Activated CD4-positive, alpha-beta T cell treated with anti-CD3 and anti-CD28 coated beads, Interleukin-2, amount 50 U/mL, for 1 hour (primary cell): Measurements from ENCODE around the gene TTYH2.
A peak's percentile ranks its signal among the peaks of the same experiment; 100 is the strongest.
"Not testable (repeated sequence)": the region's sequence is repeated elsewhere in the genome, so short reads cannot be mapped to it uniquely, and the experiment has no call there.

Experiments used
- DNase-seq: peaks from one replicate; pipeline ENCODE4 v3.0.0-alpha.2; 2020

Gene TTYH2, protein sequence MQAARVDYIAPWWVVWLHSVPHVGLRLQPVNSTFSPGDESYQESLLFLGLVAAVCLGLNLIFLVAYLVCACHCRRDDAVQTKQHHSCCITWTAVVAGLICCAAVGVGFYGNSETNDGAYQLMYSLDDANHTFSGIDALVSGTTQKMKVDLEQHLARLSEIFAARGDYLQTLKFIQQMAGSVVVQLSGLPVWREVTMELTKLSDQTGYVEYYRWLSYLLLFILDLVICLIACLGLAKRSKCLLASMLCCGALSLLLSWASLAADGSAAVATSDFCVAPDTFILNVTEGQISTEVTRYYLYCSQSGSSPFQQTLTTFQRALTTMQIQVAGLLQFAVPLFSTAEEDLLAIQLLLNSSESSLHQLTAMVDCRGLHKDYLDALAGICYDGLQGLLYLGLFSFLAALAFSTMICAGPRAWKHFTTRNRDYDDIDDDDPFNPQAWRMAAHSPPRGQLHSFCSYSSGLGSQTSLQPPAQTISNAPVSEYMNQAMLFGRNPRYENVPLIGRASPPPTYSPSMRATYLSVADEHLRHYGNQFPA

DNA sequence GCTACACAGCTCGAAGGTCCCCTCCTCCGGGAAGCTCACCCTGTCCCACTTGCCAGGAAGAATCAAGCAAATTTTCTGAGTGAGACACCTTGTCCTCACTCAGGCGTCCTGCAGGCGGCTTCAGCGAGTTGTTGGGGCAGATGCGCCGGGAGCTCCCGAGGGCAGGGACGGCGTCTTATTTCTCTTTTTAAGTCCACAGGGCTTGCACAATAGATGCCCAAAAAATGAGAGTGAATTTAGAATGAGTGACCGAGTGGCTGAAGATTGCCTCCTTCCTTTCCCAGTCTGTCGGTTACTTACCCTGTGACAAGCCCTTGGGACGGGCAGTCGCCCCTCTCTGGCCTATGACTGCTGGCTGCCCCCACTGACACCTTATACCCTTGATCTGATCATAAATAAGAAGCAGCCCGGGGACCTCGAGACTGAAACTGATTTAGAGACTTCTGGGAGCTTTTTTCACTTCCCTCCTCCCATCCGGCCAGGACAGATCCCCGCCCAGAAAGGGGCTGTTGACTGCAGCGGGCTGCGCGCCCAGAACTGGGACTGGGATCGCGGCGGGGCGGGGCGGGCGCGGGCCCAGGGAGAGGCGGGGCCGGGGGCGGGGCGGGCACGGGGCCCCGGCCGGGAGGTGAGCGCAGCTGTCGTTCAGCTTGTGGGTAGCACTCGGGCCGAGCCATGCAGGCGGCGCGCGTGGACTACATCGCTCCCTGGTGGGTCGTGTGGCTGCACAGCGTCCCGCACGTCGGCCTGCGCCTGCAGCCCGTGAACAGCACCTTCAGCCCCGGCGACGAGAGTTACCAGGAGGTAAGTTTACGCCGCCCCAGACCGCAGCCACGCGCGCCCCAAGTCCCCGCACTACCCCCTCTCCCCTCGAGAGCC, at the start of gene TTYH2:
Gene TTYH2 (plus strand): TSS at position 659 of the 879 bp plus-strand sequence. CDS start 17 bp downstream, at position 676.
- peak; percentile 64 for DNase-seq

DNA sequence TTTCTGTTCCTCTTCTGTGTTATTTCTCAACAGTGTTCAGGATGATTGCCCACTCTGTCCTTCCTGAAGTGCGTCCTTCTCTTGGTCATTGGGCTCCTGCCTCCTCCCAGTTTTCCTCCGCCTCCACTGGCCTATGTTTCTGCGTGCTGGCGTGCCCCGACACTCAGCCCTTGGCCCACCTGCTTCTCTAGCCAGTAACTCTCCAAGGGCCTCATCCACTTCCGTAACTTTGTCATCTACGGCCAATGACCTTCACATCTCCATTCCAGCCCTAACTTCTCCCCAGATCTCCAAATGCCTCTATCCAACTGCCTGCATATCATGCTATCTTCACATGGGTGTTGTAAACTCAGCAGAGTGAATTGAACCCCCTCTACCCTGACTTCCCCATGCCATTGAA, 49.5 kb upstream of the TTYH2 start:
- DNase-seq: no peak

DNA sequence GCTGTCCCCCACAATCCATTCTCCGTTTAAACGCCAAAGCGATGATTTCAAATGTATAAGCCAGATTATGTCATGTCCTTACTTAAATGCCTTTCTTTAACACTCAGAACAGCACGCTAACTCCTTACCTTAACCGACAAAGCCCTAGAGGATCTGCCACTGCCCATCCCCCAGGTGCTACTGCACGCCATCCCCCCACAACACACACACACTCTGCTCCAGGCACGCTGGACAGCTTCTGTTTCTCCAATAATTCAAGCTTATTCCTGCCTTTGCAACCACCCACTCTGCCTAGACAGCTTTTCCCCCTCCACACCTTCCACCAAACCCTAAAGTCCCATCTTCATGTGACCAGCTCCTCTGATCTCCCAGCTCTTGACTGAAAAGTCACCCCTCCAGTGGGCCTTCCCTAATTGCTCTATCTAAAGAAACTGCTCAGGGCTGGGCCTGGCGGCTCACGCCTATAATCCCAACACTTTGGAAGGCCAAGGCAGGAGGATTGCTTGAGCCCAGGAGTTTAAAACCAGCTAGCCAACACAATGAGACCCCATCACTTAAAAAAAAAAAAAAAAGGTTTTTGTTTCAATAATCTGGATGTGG, 48.8 kb upstream of the TTYH2 start:
- no peak for DNase-seq

DNA sequence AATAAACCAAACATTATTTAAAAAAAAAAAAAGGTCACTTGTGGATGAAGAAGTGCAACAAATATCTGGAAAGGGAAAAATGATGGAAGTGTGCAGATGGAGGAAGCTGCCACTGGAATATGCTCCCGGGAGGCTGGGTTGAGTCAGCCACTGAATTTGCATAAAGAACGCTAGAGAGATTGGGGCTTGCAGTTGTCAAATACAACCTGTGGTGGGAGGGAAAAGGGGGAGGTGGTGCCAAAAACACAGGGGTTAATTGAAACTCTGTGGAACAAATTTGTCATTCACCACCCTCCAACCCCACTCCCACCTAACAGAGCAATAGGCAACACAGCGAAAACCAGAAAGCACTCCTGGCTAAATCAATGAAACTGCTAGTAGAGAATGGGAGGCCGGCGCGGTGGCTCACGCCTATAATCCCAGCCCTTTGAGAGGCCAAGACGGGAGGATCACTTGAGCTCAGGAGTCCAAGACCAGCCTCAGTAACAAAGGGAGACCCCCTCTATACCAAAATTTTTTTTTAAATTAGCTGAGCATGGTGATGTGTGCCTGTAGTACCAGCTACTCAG, 47.5 kb upstream of the TTYH2 start:
- DNase-seq: no peak

DNA sequence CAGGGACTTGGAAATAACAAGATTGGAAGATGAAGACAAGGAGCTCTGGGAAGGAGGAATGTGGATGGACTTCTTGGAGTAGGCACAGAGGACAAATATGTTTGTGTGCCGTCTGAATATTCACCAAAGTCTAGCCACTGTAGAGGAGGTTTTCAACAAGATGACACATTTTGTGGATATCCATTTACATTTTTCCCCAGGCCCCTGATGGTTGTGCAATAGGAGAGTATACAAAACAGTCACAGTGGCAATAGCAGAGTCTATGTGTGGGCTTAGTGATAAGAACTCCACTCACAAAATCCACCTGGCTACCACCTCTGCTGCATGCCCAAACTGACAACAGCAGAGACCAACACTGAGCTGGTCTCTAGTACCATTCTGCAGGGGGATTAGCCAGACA, 42.4 kb upstream of the TTYH2 start:
- DNase-seq: no peak

DNA sequence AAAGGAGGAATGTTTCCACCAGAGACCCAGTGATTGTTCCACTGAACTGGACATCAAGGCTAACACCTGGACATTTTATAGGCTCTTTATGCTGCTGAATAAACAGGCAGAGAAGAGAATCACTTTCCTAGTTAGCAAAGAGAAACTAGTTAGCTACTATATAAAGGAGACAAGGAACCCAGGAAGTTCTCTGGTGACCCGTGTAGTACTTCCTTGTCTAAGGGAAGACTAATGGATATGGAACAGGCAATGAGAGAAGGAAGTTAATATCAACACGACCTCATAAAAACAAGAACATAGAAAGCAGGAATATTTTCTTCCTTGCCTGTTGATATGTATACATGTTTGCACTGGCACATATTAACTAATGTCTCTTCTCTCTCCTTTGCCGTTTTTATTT, 40.7 kb upstream of the TTYH2 start:
- DNase-seq: no peak

DNA sequence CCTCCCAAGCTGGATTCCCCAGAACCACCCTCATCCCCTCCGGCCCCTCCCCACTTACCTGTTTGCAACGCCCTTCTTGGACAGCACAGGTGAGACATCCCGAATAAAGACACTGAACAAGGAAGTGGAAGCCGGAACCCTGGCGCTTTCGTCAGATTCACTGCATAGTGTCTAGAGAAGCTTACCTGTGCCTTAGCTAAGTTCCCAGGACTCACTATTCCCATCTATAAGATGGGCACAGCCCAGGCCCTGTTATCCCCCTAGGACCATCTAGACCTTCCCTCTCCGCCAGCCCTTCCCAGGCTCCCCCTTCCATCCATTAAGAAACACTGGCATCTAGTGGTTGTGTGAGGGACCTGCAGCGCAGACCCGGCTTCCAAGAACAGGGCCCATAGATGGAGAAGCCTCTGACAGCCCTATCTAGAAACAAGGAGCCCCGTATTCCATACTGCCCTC, 36.8 kb upstream of the TTYH2 start:
- DNase-seq: peak; percentile 27

DNA sequence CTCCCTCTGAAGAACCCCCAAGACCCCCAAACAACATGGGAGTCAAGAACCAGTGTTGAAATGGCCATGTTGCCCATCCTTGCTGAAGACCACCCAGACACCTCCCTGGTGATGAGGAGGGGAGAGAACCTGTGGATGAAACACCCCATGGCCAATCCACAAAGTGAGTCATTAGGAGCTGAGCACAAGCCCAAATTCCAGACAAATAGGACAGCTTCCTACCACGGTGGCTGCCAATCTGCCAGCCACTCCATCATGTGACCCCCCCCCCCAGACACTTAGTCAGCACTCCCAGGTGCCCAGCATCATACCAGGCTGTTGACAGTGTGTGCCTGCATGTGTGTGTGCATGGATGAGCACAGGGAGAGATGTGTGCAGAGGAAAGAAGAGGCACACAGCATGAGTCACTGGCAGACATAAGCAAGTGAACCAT, 36.3 kb upstream of the TTYH2 start:
- no peak for DNase-seq

DNA sequence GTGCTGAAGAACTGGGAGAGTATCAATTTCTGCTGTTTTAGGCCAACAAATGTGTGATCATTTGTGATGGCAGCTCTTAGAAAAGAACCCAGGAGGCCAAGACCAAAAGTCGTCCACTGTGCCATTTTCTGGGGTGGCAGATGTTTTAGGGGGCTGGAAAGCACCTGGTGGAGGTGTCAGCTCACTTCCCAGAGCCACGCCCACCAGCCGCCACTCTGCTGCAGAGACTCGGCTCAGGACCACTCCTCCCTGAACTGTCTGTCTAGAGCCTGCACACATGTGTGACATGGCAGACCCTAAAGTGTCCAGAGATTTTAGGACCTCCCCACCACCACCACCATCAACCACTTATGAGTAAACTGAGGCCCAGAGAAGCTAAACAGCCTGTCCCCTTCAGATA, 33.8 kb upstream of the TTYH2 start:
- no peak for DNase-seq

DNA sequence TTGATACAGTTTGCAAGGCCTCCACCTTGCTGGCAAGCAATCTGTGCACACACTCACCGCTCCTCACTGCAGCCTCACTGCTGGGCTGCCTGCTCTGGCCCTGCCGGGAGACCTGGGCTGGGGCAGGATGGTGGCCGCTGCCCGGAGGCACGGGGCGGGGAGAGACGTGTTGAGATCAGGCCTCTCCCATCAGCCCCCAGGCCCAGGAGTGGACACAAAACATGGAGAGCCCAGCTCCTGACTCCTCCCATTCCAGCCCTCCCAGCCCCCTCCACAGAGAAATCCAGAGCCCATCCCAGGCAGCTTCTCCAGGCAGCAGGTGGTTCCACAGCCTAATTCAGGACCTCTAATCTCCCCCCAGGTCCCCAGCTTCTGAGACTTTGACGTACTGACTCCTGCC, 33.0 kb upstream of the TTYH2 start:
- no peak for DNase-seq

DNA sequence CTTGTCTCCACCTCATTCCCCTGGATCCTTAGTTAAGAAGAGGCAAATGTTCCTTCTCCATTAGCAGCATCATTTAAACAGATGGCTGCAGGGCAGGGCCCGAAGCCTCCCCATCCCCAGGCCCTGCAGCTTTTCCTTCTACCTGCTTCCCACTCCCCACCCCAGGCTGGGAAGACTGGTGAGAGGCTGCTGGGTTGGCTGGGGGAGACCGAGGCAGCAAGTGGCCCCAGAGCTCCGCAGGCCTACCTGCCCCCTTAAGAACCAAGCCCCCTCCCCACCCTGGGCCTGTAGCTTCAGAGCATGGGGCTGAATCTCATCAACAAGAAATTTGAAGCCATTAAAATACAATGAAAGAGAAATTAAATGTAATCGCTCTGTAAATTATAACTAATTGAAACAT, 32.0 kb upstream of the TTYH2 start:
- no peak for DNase-seq

DNA sequence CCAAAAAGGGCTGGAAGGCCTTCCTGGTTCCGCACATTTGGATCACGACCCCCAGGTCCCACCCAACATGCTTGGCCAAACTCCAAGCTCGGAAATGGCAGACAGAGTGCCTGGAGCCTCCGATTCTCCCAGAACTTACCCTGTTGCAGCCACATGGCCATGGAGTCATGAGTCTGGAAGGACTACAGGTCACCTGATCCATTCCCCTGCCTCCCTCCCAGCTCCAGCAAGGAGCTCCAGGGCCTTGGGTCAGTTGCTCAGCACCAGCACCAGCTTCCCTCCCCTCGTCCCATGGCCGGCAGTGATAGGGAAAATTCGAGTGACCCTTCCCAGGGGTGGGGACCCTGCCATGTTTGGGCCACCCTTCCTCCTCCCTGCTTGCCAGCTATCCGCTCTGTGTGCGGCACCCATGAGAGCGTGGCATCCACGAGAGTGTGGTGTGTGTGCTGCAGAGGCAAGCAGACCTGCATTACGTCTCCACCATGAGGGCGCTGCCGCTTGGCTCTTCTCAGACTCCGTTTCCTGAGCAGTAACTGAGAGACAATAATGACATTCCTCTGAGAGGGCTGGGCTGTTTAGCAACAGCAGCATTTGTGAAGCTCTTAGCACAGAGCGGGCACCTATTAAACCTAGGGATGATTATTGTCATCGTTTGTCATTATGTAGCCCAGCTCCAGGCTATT, 31.2 kb upstream of the TTYH2 start:
- no peak for DNase-seq

DNA sequence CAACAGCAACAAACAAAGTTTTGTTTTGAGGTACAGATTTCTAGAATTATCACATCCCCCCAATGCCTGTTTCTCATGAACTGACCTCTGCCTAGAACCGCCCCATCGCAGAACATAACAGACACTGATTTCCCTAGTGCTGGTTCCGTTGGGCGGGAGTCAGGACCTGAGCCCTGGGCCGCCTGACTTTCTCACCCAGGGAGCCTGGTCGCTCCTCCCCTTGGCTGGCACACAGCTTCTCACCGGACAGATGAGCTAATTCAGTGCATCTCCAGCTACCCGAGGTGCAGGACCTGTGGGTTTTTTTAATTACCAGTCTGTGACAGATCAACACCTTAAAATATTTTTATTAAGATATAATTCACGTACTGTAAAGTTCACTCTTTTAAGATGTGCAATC, 30.0 kb upstream of the TTYH2 start:
- DNase-seq: no peak

DNA sequence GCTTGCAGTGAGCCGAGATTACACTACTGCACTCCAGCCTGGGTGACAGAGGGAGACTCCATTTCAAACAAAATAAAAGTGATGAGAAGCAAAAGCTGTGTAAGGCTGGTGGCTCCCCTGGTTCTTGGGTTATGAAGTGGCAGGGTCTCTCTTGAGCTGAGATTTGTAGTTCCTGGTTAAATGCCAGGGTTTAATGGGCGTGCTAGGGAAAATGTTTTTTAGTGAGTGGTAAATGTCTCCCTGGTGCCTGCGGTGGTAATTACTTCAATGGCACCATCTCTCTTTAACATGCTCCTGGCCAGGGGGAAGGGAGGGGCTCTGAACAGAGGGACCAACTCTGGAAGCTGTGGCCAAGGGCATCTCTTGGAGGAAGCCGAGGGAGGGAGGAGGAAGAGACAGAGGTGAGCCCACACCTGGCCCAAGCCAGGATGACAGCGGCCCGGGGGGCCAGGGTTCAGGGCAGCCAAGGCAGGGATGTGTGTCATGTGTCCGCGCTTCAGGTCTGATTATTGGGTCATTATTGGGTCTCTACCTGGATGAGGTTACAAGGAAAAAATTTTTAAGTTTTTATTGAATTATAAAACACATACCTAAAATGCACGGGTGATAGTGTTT, 27.7 kb upstream of the TTYH2 start:
- no peak for DNase-seq

DNA sequence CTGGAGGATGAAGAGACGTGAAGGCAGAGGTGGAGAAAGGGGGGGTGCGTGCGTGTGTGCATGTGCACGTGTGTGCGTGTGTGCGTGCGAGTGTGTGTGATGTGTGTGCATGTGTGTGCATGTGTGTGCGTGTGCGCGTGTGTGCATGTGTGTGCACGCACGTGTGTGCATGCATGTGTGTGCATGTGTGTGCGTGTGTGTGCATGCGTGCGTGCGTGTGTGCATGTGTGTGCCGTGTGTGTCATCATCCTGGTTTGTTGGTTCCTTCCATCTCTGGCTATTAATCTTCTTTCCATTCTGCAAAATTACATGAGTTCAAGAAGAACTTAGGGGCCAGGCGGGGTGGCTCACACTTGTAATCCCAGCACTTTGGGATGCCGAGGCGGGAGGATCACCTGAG, 26.9 kb upstream of the TTYH2 start:
- no peak for DNase-seq

DNA sequence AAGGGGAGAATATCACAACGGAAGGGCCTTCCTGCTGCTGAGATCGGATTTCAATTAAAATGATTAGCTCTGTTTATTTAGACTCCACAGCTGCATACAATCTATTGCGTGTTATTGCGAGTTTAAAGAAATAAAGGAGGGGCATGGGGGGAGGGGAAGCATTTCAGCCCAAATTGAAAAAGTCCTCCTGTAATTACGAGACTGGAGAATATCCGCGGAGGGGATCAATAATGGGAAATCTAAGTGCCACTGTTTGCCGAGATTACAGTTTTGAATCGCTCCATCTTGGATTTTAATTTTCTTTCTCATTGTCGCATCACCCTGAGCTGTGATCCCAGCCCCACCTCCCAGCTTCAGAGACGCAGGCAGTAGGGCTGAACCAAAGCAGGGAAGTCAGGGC, 25.6 kb upstream of the TTYH2 start:
- DNase-seq: no peak

DNA sequence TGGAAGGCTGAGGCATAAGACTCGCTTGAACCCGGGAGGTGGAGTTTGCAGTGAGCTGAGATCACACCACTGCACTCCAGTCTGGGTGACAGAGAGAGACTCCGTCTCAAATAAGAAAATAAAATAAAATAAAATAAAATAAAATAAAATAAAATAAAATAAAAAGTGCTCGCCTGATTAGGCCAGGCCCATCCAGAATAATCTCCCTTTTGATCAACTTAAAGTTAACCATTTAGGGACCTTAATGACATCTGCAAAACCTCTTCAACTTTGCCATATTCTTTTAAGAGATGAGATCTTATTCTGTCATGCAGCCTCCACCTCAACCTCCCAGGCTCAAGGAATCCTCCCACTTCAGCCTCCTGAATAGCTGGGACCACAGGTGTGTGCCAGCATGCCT, 24.7 kb upstream of the TTYH2 start:
- not testable (repeated sequence) for DNase-seq

DNA sequence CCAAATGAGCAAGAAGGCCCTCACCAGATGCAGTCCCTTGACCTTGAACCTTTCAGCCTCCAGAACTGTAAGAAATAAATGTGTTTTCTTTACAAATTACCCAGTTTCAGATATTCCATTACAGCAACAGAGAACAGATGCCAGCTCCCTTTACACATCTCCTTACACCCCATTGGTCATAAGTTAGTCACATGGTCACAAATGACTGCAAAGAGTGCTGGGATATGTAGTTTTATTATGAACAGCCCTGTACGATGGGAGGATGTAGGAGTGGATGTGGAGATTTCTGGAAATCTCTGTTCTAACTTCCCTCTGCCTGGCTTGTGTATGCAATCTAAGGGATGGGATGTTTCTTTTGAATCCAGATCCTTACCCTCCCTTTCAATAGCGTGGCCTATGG, 23.2 kb upstream of the TTYH2 start:
- no peak for DNase-seq

DNA sequence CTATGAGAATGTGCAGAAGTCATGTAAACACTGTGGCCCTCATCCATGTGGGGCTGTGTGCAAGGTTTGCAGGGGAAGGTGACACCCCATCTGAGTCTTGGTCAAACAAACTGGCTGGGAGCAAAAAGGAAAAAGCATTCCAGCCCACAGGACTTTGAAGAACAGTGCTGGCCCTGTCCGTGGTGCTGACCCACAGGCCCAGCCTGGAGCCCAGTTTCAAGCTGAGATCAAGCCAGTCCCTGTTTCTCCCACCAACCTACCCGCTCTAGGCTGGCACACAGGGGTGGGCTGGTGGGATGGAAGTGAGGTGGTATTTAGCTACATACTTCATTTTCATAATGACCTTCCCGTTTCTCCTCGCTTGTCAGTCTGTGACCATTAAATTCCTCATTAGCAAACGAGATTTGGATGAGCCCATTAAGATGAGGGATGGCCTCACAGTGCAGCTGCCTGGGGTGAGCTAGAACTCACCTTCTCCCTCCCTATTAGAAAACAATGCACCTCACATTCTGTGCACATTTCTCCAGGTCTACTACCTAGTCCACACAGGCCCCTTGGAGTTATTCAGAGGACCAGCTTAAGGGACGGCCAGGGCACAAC, 22.5 kb upstream of the TTYH2 start:
- no peak for DNase-seq

DNA sequence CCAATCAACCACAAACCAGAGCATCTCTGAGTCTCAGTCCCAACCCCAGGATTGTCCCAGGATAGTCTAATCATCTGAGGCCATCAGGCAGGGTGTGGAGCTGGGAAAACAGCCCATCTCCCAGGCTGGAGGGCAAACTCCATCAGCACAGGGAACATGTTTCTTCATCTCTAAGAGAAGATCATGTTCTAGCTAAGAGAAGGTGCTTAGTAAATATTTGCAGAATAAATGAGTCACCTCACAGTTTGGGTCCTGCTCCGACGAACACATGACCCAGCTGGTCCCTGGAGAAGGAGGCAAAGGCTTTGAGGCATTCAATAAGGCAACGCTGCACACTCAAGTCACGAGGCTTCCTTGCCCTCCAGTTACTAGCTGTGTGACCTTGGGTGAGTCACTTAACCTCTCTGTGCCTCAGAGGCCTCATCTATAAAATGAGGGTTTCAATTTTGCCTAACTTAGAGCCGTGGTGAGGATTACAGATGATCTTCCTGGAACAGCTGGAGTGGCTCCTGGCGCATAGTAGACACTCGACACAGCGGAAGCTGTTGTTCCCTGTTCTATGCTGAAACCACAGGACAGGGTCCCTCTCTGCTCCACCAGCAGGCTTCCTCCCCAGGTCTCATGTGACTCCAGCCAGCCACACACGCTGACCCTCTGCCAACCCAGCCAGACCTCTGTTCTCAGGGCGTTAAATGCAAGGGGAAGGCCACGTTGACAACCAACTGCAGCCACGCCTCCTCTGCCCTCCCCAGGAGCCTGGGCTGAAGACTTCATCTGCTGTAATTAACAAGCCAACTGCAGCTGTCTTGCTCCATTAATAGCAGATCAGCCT, 20.2 kb upstream of the TTYH2 start:
- no peak for DNase-seq

DNA sequence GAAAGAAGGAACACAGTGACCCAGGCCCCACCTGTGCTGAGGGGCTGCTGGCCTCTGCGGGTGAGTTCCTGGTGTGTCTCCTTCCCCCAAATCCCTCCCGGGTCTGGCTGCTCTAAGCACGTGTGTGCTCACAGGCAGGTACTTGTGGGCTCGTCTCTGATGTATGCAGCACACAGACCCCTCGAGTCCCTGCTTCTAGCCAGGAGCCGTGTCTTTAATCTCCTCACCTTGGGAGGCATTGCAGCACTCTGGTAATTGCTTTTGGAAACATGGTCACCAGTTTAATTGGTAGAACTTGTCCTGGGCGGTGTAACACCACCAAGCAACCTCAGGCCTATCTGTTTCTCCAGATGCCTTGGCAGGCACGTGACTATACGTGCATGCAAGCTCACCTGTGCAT, 18.7 kb upstream of the TTYH2 start:
- DNase-seq: no peak
